Parathyroid adenoma (tissue), 2 donors: ENCODE data around the gene LY6G6D.
A peak's percentile ranks its signal among the peaks of the same experiment; 100 is the strongest.

Experiments used
- H2AFZ ChIP-seq: fragments of 300-600 bp; sonication (generic); one replicate; pipeline ENCODE4 v1.7.0; 2017; ENCODE audit warnings: antibody characterized with exemption, mild to moderate bottlenecking
- H3K27ac ChIP-seq: fragments of 300-600 bp; sonication (generic); one replicate; pipeline ENCODE4 v1.7.0; 2017
- H3K27me3 ChIP-seq: fragments of 300-600 bp; sonication (generic); one replicate; pipeline ENCODE4 v1.7.0; 2017; ENCODE audit warnings: low read length; ENCODE audit not compliant: control insufficient read depth, insufficient read depth
- H3K36me3 ChIP-seq: fragments of 300-600 bp; sonication (generic); one replicate; pipeline ENCODE4 v1.7.0; 2017; ENCODE audit warnings: low read length; ENCODE audit not compliant: control insufficient read depth, insufficient read depth
- H3K4me1 ChIP-seq: fragments of 300-600 bp; sonication (generic); one replicate; pipeline ENCODE4 v1.7.0; 2017; ENCODE audit warnings: control low read depth
- H3K4me2 ChIP-seq: fragments of 300-600 bp; sonication (generic); one replicate; pipeline ENCODE4 v1.7.0; 2017; ENCODE audit warnings: low read length
- H3K4me3 ChIP-seq: fragments of 300-600 bp; sonication (generic); one replicate; pipeline ENCODE4 v1.7.0; 2017; ENCODE audit warnings: low read depth, low read length
- H3K79me2 ChIP-seq: fragments of 300-600 bp; sonication (generic); one replicate; pipeline ENCODE4 v1.7.0; 2017; ENCODE audit warnings: control low read depth
- H3K9ac ChIP-seq: fragments of 300-600 bp; sonication (generic); one replicate; pipeline ENCODE4 v1.7.0; 2017; ENCODE audit warnings: mild to moderate bottlenecking
- H3K9me3 ChIP-seq: fragments of 300-600 bp; sonication (generic); one replicate; pipeline ENCODE4 v1.7.0; 2017; ENCODE audit warnings: low read length; ENCODE audit not compliant: control insufficient read depth
- CTCF ChIP-seq: fragments of 300-600 bp; sonication (generic); IDR thresholded peaks from one replicate; pipeline ENCODE4 v1.7.0; 2017; ENCODE audit warnings: antibody characterized with exemption, mild to moderate bottlenecking
- donor health status: primary hyperparathyroidism.

The LY6G6D gene

GRCh38 chr6:31676322-31676903 lies 38.7 kb upstream of the LY6G6D start:
- H3K79me2 ChIP-seq, result no peaks in the 10 kb centered on the region
- no peak overlapping the region for H3K27ac ChIP-seq
- TF ChIP-seq CTCF, result no peak
- H3K27me3 ChIP-seq, result no peaks in the 10 kb centered on the region
- H3K4me2 ChIP-seq, result no peak overlapping the region
- H3K4me3 ChIP-seq, result no peak overlapping the region
- peaks cover 9% of the 10 kb centered on the region for H3K4me1 ChIP-seq
- no peak overlapping the region for H2AFZ ChIP-seq
- H3K9ac ChIP-seq, result no peak overlapping the region
- H3K9me3 ChIP-seq, result no peaks in the 10 kb centered on the region
- no peaks in the 10 kb centered on the region for H3K36me3 ChIP-seq

GRCh38 chr6:31676904-31677303 lies 38.2 kb upstream of the LY6G6D start:
- no peak for TF ChIP-seq CTCF
- H2AFZ ChIP-seq, result no peak overlapping the region
- H3K4me3 ChIP-seq, result no peak overlapping the region
- no peak overlapping the region for H3K9ac ChIP-seq
- H3K36me3 ChIP-seq, result no peaks in the 10 kb centered on the region
- H3K4me2 ChIP-seq, result no peak overlapping the region
- H3K4me1 ChIP-seq, result peaks cover 9% of the 10 kb centered on the region
- H3K9me3 ChIP-seq, result no peaks in the 10 kb centered on the region
- H3K27ac ChIP-seq, result no peak overlapping the region
- H3K79me2 ChIP-seq, result no peaks in the 10 kb centered on the region
- no peaks in the 10 kb centered on the region for H3K27me3 ChIP-seq

- H3K4me3 ChIP-seq, result no peak overlapping the region
- no peaks in the 10 kb centered on the region for H3K36me3 ChIP-seq
- no peak overlapping the region for H2AFZ ChIP-seq
- no peaks in the 10 kb centered on the region for H3K79me2 ChIP-seq
- no peak overlapping the region for H3K27ac ChIP-seq
- H3K4me2 ChIP-seq, result no peak overlapping the region
- no peaks in the 10 kb centered on the region for H3K27me3 ChIP-seq
- no peak for TF ChIP-seq CTCF
- H3K9ac ChIP-seq, result no peak overlapping the region
- H3K4me1 ChIP-seq, result peaks cover 9% of the 10 kb centered on the region
- no peaks in the 10 kb centered on the region for H3K9me3 ChIP-seq
These were observed 37.2 kb upstream of the LY6G6D start for GRCh38 chr6:31677955-31678354.

GRCh38 chr6:31680226-31681134 lies 34.7 kb upstream of the LY6G6D start, which contains the start of gene LY6G5C:
Gene LY6G5C, minus strand, starts transcription at chr6:31681067. Its CDS starts 694 bp downstream, at chr6:31680373.
- Histone ChIP-seq H2AFZ (peak within 1 kb of the TSS; percentile 93), H3K9ac (peak within 1 kb of the TSS; percentile 31), H3K9me3 (no peaks in the 10 kb centered on the region), H3K36me3 (no peaks in the 10 kb centered on the region), H3K4me2 (peak within 1 kb of the TSS; percentile 72), H3K27me3 (no peaks in the 10 kb centered on the region), H3K79me2 (no peaks in the 10 kb centered on the region), H3K4me1 (peaks cover 9% of the 10 kb centered on the region), H3K4me3 (peak within 1 kb of the TSS; percentile 40), H3K27ac (peak within 1 kb of the TSS; percentile 64)
- TF ChIP-seq CTCF, result peak; percentile 61
